ENCODE measurements around the gene SH3RF1.

Gene SH3RF1

GRCh38 chr4:169124661-169125060, 146.1 kb downstream of the SH3RF1 start:
- DNase-seq, result no peak

GRCh38 chr4:169122422-169122821, 148.3 kb downstream of the SH3RF1 start:
- no peak for DNase-seq

DNA sequence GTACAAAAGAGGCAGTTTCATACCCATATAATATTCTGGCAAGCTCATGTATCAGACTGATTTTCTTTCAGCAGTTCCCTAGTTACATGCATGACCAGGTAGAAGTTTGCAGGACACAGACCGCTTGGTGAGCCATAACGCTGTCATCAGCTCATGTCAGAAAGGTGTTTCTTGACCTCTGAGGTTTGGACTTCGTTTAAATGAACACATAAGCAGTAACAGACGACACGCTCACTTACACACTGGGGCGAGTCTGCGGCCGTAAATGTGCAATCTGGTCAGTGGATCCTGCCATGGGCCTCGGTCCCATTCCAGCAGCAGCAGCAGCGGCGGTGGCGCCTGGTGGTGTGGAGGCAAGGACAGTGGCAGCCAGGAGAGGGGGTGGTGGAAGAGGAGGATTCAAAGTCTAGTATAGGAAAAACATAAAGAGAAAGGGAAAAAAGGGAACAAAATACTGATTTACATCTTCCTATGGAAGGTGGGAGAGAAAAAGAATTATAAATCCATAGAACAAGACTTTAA, 148.8 kb downstream of the SH3RF1 start:
- no peak for DNase-seq

GRCh38 chr4:169120624-169121023, 150.1 kb downstream of the SH3RF1 start:
- no peak for DNase-seq

- DNase-seq, result no peak
These were observed 151.2 kb downstream of the SH3RF1 start for GRCh38 chr4:169119536-169119935.

GRCh38 chr4:169117591-169118081, 153.1 kb downstream of the SH3RF1 start:
- DNase-seq, result no peak

DNA sequence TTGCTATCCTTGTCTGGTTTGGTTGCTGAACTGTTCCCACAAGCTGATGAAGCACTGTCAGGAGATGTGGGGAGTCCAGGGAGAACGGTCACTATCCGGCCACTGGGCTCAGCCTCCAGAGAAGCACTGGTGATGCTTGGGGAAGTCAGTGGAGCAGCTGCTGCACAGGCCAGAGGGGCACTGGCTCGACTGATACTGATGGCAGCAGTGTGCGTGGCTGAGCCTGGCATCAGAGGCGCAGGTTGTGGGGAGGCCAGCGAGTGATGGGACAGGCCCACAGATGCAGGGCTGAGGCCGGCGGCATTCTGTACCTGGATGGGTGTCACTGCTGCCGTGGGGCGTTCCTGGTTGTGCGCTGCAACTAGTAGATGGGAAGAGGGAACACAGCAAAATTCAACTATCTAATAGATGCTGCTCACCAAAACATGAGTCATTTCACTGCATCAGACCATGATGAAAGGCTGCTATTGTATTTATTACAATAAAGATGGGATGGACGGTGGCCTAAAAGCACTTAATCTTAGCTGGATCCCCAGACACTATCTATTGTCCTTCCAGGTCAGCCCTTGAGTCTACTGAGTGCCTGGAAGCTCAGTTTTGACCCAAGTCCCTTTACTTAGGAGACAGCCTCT, 154.4 kb downstream of the SH3RF1 start:
- no peak for DNase-seq

GRCh38 chr4:169115897-169116254, 154.9 kb downstream of the SH3RF1 start:
- no peak for DNase-seq

GRCh38 chr4:169115144-169115896, 155.4 kb downstream of the SH3RF1 start:
- no peak for DNase-seq

DNA sequence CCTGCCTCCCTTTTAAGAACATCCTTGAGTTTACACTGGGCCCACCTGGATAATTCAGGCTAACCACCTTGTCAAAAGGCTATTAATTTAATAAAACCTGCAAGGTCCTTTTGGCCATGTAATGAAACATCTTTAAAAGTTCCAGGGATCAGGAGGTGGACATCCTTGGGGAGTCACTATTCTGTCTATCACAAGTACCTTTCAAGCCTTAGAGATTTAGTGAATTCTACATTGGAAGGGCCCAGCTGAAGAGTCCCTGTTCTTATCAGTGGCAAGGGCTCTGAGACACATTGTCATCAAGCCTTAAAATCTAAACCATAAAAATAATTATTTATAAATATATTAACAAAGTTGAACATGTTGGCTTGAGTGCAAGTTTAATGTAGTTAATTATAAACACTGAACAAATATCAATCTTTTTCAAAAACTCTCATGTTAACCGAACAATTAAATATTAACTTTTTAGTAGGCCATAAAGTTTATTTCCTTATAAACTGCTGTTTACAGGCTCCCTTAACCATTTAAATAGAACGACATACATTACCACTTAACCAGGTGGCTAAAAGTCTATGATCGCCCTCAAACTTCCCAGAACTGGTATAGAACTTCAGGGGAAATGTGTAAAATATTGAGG, 156.3 kb downstream of the SH3RF1 start:
- DNase-seq, result no peak

GRCh38 chr4:169110633-169111032, 160.1 kb downstream of the SH3RF1 start:
- DNase-seq, result no peak

GRCh38 chr4:169109035-169109675, 161.6 kb downstream of the SH3RF1 start:
- no peak for DNase-seq

- no peak for DNase-seq
These were observed 162.5 kb downstream of the SH3RF1 start for GRCh38 chr4:169108303-169108702.

GRCh38 chr4:169107528-169107927, 163.2 kb downstream of the SH3RF1 start:
- DNase-seq, result no peak

DNA sequence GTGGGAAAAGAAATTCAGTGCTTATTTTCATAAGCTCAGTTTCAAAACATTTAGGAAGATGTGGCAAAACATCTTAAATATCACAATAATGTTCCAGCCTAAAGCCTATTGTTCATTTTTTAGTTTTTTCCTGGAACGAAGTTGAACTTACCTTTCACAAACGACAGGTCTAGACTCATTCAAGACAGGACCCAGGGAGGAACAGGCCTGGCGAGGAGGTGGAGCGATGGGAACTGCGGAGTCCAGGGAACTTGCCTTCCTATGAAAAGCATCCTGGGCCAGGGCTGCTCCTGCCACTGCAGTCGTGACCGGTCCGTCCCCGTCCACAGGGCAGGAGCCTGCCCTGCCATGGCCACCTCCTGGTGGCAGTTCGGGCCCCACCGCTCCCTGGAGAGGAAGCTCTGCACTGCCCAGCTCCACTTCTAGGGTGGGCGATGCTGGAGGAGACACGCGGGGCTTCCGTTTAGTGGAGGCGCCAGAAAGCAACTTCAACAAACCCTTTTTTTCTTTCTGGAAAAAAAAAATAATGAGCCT, 164.0 kb downstream of the SH3RF1 start:
- DNase-seq, result no peak

GRCh38 chr4:169105620-169106019, 165.1 kb downstream of the SH3RF1 start:
- no peak for DNase-seq

DNA sequence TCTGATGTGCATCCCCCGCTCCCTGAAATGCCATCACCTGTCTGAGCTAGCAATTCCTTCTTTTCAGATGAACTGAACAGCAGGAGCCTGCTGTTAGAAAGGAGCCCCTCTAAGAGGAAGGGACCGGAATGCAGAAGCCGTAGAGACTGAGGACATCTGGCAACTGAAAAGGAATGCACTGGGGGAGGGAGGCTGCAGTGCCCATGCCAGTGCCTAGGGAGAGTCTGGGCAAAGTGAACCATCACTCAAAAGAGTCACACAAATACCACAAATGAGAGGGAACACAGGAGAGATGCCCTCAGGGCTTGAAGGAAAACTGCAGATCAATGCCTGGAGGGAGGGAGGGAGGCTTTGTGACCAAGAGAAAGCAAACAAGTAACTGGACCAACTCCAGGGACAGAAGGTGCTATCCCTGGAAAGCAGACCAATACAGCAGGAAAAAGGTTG, 166.8 kb downstream of the SH3RF1 start:
- no peak for DNase-seq

- no peak for DNase-seq
These were observed 168.7 kb downstream of the SH3RF1 start for GRCh38 chr4:169102026-169102425.

DNA sequence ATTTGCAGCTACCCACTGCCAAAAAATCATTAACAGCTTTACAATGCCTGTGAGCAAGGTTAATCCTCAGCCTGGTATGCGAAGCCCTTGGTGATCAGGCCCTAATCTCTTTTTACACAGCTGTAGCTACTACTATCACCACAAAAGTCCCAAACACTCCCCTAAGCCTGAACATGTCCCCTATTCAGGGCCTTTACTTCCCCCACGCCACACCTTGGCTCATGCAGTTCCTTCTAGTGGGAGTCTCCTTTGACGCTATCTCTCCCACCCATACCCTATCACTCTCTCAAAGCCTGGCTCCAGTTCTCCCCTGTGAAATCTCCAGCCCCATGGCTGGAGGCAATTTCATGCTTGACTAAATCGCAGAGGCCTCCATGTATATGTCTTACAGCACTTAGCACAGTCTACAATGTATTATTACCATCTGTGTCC, 170.1 kb downstream of the SH3RF1 start:
- DNase-seq, result no peak

GRCh38 chr4:169099771-169100180, 171.0 kb downstream of the SH3RF1 start:
- no peak for DNase-seq

GRCh38 chr4:169098969-169099690, 171.6 kb downstream of the SH3RF1 start:
- no peak for DNase-seq

DNA sequence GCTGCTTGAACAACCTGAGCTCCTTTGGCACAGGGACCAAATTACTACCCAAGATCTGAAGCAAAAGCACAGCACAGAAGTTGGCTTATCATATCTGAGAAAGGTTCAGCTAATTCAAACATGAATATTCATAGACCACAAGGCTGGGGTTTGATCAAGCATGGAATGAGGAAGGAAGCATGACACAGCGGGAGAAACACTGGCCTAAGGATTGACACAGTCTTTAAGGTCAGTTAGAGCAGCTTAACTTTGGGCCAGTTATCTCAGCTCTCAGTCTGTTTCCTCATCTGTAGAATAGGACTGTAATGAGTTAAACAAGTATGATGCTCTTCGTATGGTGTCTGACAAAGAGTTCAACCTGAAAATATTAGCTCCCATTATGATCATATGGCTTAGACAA, 172.2 kb downstream of the SH3RF1 start:
- peak in 1 of 2 donors; percentile 21 for DNase-seq

Data from CD4-positive, alpha-beta T cell treated with Interleukin-1 beta for 1 hour (primary cell).